Type B pancreatic cell (in vitro differentiated cells): ENCODE results near the gene CTNNA3. TPM values are rescaled to one million over a fixed set of nuclear protein-coding genes. Genes with fewer than 3 reads are reported as not detected.
A peak's percentile ranks its signal among the peaks of the same experiment; 100 is the strongest.

Source experiments
- DNase-seq: peaks from one replicate; pipeline ENCODE4 v3.0.0; 2021; ENCODE audit warnings: mixed read lengths; ENCODE audit not compliant: unreplicated experiment; ENCODE audit errors: extremely low spot score
- H3K27ac Mint-ChIP-seq: 2 replicates; pipeline ENCODE4 v1.8.0; 2021; ENCODE audit warnings: mild to moderate bottlenecking, mixed read lengths
- H3K27me3 Mint-ChIP-seq: 2 replicates; pipeline ENCODE4 v1.8.0; 2021; ENCODE audit warnings: mixed read lengths
- H3K36me3 Mint-ChIP-seq: 2 replicates; pipeline ENCODE4 v1.8.0; 2021; ENCODE audit warnings: mixed read lengths
- H3K4me1 Mint-ChIP-seq: one replicate; pipeline ENCODE4 v1.8.0; 2021; ENCODE audit warnings: mixed read lengths; ENCODE audit not compliant: unreplicated experiment
- H3K4me3 Mint-ChIP-seq: 2 replicates; pipeline ENCODE4 v1.8.0; 2021; ENCODE audit warnings: mild to moderate bottlenecking, mixed read lengths
- H3K9me3 Mint-ChIP-seq: 2 replicates; pipeline ENCODE4 v1.8.0; 2021; ENCODE audit warnings: mixed read lengths
- CTCF ChIP-seq: fragments of 200-600 bp; sonication (generic); conservative IDR thresholded peaks from 2 replicates; pipeline ENCODE4 v1.5.0; 2021; ENCODE audit warnings: antibody characterized with exemption, mild to moderate bottlenecking
- total RNA-seq: library from RNA; stranded (reverse); gene quantifications from 2 replicates; pipeline ENCODE4 v1.2.1, GENCODE V29; 2021; ENCODE audit warnings: low replicate concordance

Gene CTNNA3
- total RNA-seq, 1 donor from 2014 or later, result 2.6 TPM

GRCh38 chr10:66934711-66935110 is 761.3 kb downstream of the CTNNA3 start:
- Mint-ChIP-seq H3K4me3 (no peak overlapping the region), H3K27ac (no peak overlapping the region), H3K4me1 (no peaks in the 10 kb centered on the region), H3K9me3 (no peaks in the 10 kb centered on the region), H3K36me3 (no peaks in the 10 kb centered on the region), H3K27me3 (peaks cover 16% of the 10 kb centered on the region)
- TF ChIP-seq CTCF, result no peak
- DNase-seq, result no peak

- no peak overlapping the region for H3K4me3 Mint-ChIP-seq
- peaks cover 44% of the 10 kb centered on the region for H3K27me3 Mint-ChIP-seq
Observed at GRCh38 chr10:66931949-66932343, 764.0 kb downstream of the CTNNA3 start.

DNA sequence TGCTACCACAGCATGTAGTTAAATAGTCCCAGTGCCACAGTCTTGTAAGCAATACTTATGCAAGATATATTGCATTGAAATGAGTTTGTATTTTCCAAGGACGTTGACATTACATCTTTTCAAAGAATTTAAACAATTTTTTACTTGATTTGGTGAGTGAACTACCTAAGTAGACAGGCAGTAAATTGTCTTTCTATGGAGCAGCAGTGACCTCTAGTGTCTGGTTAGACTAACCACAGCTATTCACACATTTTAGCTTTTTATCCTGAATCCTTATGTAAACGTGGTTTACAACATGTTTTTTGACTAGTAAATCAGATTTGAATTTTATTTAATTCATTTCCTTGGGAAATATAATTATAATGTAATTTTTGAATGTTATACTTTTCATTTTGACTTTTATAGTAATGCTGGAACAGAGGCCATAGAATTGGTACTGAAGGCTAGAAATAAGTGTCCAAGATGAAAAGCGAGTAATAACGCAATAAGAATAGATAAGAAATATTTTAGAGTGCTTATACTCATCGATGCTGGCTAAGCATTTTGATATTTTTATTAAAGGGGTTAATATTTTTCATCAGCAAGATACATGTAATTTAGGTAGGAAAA is 764.6 kb downstream of the CTNNA3 start:
- peaks cover 15% of the 10 kb centered on the region for H3K4me1 Mint-ChIP-seq
- DNase-seq, result no peak
- no peaks in the 10 kb centered on the region for H3K9me3 Mint-ChIP-seq
- peak overlapping the region; percentile 66 for H3K4me3 Mint-ChIP-seq
- peaks cover 46% of the 10 kb centered on the region for H3K27me3 Mint-ChIP-seq
- H3K36me3 Mint-ChIP-seq, result no peaks in the 10 kb centered on the region
- no peak overlapping the region for H3K27ac Mint-ChIP-seq
- peak; percentile 99 for TF ChIP-seq CTCF

More at GRCh38 chr10:66931949-66932343, 764.0 kb downstream of the CTNNA3 start:
- no peak for TF ChIP-seq CTCF
- no peak for DNase-seq
- no peaks in the 10 kb centered on the region for H3K36me3 Mint-ChIP-seq
- no peak overlapping the region for H3K27ac Mint-ChIP-seq
- no peaks in the 10 kb centered on the region for H3K9me3 Mint-ChIP-seq
- peaks cover 15% of the 10 kb centered on the region for H3K4me1 Mint-ChIP-seq

- no peak for DNase-seq
- Mint-ChIP-seq H3K27ac (no peak overlapping the region), H3K36me3 (no peaks in the 10 kb centered on the region), H3K4me1 (peaks cover 26% of the 10 kb centered on the region), H3K27me3 (peaks cover 61% of the 10 kb centered on the region), H3K9me3 (no peaks in the 10 kb centered on the region), H3K4me3 (peak overlapping the region; percentile 26)
- TF ChIP-seq CTCF, result no peak
Observed at GRCh38 chr10:66929375-66929774, 766.6 kb downstream of the CTNNA3 start.

DNA sequence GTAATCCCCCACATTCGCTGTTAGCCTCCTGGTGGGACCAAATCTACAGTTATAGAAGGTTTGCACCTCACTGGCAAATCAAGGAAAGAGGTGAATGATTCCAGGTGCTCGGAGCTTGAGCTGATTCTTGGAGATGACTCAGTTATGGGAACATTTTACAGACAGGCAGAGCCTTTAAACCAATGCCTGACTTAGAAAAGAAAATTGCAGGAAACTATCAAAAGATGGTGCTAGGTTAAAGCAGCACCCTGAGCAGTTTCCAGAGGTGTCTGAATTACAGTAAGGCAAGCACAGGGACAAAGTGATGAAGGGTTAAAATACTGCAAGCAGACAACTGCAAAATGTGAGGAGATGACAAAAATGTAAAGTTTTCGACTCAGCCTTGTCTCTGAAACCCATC is 767.2 kb downstream of the CTNNA3 start:
- Mint-ChIP-seq H3K27me3 (peaks cover 59% of the 10 kb centered on the region), H3K4me1 (peaks cover 26% of the 10 kb centered on the region), H3K36me3 (no peaks in the 10 kb centered on the region), H3K9me3 (no peaks in the 10 kb centered on the region), H3K27ac (no peak overlapping the region), H3K4me3 (peak overlapping the region; percentile 82)
- TF ChIP-seq CTCF, result no peak
- DNase-seq, result no peak
